ENCODE measurements around the gene PLEKHG5.

Gene PLEKHG5, protein sequence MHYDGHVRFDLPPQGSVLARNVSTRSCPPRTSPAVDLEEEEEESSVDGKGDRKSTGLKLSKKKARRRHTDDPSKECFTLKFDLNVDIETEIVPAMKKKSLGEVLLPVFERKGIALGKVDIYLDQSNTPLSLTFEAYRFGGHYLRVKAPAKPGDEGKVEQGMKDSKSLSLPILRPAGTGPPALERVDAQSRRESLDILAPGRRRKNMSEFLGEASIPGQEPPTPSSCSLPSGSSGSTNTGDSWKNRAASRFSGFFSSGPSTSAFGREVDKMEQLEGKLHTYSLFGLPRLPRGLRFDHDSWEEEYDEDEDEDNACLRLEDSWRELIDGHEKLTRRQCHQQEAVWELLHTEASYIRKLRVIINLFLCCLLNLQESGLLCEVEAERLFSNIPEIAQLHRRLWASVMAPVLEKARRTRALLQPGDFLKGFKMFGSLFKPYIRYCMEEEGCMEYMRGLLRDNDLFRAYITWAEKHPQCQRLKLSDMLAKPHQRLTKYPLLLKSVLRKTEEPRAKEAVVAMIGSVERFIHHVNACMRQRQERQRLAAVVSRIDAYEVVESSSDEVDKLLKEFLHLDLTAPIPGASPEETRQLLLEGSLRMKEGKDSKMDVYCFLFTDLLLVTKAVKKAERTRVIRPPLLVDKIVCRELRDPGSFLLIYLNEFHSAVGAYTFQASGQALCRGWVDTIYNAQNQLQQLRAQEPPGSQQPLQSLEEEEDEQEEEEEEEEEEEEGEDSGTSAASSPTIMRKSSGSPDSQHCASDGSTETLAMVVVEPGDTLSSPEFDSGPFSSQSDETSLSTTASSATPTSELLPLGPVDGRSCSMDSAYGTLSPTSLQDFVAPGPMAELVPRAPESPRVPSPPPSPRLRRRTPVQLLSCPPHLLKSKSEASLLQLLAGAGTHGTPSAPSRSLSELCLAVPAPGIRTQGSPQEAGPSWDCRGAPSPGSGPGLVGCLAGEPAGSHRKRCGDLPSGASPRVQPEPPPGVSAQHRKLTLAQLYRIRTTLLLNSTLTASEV

DNA sequence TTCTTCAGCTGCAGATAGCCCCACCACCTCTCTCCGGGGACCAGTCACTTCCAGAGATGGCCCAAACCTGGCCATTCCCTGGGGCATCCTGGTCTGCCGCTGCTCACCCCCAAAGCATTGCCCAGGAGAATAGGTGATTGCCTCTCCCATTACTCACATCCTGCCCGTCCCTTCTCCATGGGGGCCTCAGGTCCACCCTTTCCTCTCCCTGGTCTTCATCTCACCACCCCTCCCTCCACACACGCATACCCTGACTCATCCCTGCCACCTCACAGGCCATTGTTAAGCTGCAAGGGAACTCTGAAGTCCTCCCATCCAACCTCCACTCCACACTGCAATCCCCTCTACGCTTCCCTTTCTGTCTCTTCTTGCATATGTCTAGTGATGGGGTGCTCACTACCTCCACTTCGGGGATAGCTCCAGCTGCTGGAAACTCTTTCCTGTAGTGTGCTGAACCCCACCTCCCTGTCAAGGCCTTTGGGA lies at the start of gene PLEKHG5:
Gene PLEKHG5 (minus strand): TSS at position 188 of the 483 bp plus-strand sequence. CDS start 14,096 bp downstream, outside the sequence.
- no peak for DNase-seq

DNA sequence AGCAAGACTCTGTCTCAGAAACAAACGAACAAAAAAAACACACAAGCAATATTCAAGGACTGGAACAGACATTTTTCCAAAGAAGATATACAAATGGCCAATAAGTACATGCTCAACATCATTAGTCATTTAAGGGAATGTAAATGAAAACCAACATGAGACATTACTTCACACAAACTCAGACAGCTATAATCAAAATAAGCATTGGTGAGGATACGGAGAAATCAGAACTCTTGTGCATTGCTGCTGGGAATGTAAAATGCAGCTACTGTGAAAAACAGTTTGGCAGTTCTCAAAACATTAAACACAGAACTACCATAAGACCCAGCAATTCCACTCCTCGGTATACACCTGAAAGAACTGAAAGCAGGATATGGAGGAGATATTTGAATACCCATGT lies 47.5 kb upstream of the PLEKHG5 start:
- DNase-seq = no peak

DNA sequence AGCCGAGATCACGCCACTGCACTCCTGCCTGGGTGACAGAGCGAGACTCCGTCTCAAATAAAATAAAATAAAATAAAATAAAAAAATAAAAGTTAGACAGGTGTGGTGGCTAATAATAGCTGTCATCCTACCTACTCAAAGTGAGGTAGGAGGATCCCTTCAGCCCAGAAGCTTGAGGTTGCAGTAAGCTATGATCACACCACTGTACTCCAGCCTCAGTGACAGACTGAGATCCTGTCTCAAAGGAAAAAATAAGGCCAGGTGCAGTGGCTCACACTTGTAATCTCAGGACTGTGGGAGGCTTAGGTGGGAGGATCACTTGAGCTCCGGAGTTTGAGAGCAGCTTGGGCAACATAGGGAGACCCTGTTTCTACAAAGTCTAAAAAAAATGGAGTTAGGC lies 44.8 kb upstream of the PLEKHG5 start:
- DNase-seq = no peak

DNA sequence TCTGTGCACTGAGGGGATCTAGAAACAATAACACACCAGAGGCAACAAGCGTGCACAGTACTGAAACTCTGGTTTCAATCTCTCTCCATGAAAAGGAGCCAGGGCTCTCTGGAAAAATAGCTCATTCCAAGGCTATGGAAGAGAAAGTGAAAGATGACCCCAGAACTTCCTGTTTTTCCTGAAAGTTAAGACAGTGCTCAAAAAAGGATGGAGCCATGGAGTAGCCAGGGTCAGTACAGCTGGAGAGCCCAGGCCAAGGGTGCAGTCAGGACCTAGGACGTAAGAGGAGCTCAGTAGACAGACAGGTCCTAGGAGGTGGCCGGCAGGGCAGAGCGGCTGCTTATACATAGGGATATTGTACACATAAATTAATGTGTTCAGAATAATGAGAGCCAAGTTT lies 43.7 kb upstream of the PLEKHG5 start:
- DNase-seq = no peak

DNA sequence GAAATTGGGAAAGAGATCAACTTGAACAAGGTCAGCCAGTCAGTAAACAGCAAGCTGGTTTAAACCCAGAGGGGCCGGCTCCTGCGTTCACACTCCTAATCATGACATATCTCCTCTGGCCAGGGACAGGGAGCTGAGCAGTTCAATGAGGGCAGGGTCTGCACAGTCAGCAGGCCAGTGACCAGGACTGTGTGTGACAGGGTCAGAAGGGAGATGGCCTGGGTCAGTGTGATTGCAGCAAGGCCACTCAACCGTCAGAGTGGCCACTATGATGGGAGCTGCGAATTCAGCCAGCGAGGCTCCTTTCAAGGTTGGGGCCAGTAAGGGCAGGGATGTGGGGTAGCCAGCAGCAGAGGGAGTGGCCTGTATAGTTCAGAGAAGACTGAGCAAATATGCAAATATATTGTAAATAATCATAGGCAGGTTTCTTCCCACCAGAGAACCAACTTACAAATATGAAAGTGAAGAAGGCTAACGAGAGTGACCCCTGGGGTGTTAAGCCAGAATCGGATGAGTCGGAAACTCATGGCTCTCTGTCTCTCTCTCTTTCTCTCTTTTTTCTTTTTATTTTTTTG lies 42.9 kb upstream of the PLEKHG5 start:
- no peak for DNase-seq

DNA sequence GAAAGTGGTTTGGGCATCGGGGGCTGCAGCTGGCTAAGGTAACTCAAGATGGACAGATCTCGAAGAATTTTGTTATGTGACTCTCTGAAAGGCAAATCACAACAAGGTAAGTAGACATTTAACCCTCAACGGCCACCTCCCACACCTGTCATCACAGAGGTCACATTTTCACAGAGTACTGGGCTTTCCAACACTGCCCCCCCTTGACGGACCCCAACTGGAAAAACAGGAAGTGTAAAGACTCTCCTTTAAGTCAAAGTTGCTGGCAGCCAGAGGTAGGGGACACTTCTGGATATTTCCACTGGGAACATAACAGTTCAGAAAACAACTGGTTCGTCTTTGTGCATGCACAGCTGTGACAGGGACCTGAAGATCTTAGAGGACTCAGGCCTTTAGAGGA lies 40.5 kb upstream of the PLEKHG5 start:
- no peak for DNase-seq

DNA sequence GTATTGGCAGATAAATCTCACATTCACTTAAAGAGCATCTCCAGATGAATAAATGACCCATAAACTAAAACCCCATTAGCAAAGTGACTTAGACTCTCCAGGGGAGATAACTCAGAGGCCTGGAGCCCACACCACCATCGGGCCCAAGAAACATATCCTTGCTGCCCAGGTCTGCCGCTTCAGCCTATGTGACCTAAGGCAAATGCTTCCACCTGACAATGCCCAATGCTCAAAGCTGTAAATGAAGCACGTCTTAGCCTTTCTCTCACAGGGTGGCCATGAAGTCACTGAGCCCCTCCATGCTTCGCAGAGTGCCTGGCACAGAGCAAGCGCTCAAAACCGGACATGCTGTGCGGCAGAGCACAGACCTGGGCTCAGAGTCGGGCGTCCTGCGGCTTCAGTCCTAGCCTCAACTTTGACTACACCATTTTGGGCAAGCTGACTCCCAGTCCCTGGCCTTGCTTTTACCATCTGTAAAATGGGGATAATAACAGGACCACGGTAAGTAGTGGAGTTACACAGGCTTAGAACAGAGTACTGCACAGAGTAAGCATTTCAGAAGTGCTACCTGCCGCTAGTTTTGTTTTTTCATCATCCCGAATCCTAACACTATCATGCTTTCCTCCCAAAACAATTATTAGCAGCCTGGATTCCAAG lies 39.2 kb upstream of the PLEKHG5 start:
- DNase-seq = no peak

DNA sequence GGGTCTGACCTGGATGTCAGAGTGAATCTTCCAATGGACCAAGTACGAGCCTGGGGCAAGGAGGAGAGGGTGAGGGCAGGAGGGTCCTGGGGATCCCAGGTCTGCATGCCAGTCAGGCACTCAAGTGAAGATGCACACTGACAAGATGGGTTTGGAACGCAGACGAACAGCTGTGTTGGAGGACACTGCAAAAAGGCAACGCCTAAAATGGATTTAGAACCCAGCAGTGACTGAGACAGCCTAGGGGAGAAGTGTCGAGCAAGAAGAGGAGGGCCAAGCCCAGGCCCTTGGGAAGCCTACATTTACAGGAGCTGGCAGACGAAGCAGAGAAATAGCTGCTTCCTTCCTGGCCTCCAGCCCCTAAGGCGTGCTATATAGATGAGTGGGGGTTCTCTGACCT lies 37.0 kb upstream of the PLEKHG5 start:
- DNase-seq = no peak

DNA sequence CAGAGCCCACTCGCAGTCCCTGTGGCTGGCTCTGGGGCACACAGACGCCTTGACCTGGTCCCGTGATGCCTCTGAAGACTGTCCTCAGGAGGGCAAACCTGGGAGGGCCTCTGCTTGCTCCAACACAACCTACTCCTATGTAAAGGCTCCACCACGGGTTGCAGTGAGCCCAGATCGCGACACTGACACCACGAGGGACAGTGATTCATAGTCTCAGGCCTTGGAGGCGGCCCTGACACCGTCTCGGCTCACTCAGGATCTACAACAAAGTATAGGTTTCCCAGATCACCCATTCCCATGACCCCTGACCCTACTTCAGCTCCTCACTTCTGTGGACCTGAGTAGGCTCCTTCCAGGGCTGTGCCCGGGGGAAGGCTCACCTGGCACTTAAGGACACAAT lies 34.8 kb upstream of the PLEKHG5 start:
- no peak for DNase-seq

DNA sequence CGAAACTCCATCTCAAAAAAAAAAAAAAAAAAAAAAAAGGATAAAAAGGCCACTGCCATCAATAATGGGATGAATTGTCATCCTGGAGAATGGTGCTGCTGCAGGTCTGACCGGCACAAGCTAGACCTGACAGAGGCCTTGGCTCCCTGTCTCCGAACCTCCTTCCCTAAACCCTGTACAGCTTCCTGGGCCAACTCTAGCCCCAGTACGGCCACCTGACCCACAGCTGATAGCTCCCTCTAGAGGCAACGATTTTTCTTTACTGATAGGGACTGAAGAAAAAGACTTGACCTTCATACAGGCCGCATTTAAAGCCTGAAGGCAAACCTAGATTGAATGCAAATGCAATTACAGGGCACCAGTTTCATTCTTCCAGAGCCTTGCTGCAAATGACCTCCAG lies 32.1 kb upstream of the PLEKHG5 start:
- DNase-seq = no peak

DNA sequence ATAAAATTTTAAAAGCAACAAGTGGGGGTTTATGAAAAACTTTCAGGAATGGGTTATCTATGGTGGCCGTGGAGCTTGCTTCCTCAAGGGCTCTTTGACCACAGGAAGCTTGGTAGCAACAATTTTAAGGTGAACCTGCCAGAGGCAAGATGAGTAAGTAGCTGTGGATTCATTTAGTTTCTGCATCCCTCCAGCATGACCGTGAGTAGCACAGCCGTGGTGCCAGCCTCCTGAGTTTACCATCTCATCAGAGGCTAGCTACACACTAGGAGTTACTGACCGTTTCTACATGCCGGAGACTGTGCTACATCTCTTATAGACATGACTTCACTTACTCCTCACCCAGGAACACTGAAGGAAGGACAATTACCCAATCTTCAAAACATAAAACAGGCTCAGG lies 30.1 kb upstream of the PLEKHG5 start:
- no peak for DNase-seq

DNA sequence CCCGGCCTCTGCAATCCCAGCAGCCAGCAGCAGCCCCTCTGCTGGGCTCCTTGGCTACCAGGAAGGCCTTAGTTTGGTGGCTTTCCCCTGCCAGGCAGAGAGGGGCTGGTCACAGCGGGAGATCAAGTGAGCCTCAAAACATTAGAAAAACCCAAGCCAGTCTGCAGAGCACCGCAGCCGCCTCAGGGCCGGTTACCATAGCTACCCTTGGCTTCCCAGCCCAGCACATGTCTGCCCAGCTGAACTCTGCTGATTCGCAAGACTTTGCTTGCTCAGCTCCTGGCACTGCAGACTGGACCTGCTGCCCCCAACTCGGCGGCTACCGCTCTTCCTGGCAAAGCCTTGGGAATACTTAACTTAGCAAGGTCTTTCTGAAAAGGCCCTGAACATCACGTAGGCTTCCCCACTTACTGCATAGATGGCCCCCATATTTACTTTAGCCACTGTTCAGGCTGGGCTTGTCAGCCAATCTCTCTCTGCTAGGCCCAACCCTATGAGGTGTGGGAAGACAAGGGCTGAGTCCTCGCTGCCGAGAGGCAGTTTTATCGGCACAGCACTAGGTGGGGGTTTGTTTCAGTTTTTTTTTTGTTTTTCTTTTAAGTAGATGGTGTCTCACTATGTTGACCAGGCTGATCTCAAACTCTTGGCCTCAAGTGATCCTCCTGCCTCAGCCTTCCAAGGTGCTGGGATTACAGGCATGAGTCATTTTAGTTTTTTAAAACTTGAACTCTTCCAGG lies 28.6 kb upstream of the PLEKHG5 start:
- DNase-seq = no peak

DNA sequence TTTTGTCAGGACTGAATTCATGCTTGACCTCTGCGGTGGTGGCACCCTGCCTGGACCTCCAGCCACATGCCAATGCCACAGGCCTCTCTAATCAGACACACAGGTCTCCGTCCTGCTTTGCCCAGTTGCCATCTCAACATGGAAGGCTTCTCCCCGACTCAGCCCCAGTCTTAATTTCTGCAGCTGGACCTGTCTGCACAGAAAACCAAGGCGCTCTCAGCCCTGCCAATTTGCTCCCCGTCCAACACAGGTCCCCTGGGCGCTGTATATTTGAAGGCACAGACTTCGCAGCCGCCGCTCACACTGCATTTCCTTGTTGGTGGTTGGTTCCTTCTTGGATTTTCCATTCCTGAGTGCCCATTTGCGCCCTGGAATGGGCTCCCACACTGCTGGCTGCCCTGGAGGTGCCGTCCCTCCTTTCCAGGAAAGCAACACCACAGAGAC lies 28.0 kb upstream of the PLEKHG5 start:
- no peak for DNase-seq

DNA sequence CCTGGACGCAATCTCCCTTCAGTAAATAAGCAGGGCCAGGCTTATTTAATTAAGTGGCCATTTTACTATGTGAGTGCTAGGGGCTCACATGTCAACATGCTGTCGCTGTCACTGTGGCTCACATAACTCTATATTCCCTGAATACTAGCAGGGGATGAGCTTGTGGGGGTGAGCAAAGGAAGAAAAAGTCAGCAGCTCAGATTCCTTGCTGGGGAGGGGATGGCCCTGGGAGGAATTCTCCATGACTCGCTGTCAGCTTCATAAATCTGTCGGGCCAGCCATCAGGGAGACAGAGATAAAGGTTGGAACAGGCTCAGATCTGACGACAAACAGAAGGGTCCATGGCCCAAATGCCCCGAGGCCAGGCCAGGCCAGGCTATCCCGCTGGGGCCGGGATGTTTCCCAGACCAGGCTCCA lies 26.0 kb upstream of the PLEKHG5 start:
- no peak for DNase-seq

DNA sequence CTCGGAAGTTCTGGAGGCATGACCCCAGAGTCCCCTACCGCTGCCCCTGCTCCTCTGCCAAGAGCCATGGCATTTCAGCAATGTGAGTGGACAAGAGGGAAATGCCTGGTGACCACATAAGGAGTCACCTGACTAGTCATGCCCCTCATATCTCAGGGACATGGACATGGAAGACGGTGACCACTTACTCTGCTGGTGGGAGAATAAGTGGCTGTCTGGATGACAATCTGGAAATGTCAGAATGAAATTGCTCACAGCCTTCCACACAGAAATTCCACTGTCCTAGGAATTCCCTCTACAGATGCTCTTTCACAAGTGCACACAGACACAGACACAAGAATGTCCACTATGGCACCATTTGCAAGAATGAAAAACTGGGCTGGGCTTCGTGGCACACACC lies 24.3 kb upstream of the PLEKHG5 start:
- no peak for DNase-seq

DNA sequence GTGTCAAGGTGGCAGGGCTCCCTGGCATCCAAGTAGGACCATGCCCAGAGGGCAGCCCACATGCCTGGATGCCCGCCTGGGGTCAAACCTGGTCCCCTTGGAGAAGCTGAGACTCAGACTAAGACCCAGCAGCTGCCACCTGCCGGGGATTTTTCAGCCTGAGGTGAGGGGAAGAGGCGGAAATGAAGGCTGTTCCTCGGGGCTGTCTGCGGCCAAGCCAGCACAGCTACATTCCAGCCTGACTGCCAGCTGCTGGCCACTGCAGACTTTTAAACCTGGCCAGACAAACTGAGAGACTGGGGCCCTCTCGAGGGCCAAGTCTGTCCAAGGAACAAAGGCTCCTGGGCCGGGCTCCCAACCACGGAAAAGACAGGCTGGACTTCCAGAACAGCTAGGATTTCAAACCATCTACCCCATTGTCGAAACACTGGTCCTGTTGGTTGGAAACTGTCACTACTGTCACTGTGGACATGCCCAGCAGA lies 21.9 kb upstream of the PLEKHG5 start:
- DNase-seq = no peak

DNA sequence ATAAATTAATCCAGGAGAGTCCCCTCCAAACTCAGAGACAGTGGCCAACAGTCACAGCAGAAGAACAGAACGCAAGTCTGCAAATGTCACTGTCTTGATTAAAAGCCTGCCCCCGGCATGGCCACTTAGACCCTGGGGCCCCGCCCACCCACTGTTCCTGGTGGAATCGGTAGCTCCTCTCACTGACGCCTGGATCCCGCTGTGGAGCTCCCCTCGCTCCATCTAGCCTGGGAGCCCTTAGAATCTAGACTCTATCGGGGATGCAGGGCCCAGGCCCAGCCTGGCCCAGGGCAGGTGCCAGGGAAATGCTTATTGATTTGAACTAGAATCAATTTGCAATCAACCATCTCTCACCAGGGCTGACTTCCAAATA lies 21.4 kb upstream of the PLEKHG5 start:
- no peak for DNase-seq

DNA sequence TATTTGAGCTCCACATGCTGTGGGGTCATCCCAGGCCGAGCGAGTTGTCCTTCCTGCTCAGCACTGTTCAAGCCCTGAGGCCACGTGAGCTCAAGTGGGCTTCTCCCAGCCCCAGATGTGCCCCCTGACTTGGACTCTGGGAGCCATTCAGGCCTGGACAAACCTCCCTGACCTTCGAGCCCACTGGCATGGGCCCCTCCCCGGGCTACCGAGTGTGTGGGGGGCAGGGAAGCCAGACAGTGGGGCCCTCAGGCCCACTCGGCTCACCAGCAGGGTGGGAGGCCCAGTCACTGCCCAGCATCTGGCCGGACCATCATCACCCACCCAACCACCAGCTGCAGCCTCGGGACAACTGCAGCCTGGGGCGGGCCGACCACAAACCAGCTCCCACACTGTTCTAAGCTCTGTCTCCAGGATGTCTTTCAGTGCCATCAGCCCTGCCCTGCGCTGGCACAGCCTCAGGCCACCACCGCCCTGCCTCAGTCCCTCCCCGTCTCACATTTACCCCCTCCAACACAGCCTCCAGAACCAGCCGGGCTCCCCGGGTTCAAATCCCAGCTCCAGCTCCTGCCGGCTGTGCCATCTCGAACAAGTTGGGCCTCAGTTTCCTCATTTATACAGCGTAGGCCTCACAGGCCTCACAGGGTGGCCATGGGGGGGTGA lies 20.9 kb upstream of the PLEKHG5 start:
- no peak for DNase-seq

DNA sequence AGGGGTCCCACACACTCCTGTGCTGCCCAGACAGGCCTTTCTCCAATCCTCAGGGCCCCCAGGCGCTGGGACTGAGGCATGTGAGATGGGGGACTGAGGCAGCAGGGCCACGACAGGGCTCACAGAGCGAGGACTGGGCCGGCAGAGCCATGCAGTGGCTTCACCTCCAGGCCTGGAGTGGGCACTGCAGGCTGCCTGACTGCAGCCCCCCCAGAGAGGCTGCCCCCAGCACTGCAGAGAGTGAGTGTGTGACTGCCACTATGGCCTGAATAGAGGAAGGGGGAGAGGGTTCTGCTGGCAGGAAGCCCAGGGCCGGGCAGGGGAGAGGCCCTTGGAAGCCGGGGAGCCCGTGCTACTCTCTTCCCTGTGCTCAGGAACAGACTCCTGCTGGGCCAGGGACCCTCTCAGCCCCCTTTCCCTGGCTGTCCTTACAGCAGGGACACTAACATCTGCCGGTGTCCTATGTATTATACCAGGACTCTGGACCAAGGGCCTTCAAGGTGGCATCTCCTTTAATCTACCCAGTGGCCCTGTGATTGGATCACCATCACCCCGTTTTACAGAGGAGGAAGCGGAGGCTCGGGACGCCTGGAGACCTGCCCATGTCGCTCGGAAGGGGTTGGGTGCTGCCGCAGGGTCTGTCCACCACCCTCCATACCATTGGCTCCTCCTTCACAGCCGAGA lies 20.2 kb upstream of the PLEKHG5 start:
- no peak for DNase-seq

DNA sequence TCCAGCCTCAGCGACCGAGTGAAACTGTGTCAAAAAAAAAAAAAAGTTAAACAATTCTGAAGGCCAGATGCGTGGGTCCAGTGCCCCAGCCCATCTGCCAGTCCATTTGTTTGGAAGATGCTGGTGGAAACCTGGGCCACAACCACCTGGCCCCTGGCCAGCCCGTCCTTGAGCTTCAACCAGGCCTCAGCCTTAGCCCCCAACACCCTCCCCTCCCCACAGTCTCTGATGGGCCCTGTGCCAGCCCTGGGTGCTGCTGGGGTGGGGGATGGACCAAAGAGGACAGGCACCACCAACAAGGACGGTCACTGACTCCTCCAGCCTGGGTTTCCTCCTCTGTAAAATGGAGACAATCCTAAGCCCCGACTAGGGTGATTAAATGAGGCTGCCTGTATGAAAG lies 19.6 kb upstream of the PLEKHG5 start:
- no peak for DNase-seq

DNA sequence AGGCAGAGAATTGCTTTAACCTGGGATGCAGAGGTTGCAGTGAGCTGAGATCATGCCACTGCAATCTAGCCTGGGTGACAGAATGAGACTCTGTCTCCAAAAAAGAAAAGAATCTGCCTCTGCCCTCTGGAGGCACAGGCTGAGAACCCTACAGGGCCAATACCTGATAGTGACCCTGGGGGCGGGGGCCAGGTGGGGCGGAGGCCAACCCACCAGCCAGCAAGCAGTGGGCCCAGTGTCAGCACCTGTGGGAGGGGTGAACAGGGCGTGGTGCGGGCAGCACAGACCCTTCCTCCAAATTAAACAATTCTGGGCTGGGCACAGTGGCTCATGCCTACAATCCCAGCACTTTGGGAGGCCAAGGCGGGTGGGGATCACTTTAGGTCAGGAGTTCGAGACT lies 19.0 kb upstream of the PLEKHG5 start:
- no peak for DNase-seq

Data from activated naive CD4-positive, alpha-beta T cell treated with Interleukin-2 at 50 U/mL for 16 hours (primary cell).